ENCODE results near the gene AGT.
"Not testable (repeated sequence)": the region's sequence is repeated elsewhere in the genome, so short reads cannot be mapped to it uniquely, and the experiment has no call there.

Gene AGT

DNA sequence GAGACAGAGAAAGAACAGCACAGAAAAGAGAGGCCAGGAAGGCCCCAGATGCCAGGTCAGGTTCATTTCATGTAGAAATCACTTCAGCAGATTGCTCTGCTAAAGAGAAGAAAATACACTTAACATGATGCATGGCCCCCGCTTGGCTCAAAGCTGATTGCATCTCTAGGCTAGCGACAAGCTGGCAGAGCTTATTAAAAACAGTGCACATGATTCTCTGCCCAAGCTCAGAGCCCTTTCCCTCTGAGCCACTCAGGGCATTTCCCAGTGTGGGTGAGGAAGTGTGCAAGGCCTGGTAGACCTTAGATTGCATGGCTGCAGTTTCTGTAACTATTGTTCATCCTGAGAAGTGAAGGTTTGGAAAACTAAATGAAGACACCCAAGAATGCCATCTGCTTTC is 30.0 kb upstream of the AGT start:
- peak; percentile 12 for DNase-seq

DNA sequence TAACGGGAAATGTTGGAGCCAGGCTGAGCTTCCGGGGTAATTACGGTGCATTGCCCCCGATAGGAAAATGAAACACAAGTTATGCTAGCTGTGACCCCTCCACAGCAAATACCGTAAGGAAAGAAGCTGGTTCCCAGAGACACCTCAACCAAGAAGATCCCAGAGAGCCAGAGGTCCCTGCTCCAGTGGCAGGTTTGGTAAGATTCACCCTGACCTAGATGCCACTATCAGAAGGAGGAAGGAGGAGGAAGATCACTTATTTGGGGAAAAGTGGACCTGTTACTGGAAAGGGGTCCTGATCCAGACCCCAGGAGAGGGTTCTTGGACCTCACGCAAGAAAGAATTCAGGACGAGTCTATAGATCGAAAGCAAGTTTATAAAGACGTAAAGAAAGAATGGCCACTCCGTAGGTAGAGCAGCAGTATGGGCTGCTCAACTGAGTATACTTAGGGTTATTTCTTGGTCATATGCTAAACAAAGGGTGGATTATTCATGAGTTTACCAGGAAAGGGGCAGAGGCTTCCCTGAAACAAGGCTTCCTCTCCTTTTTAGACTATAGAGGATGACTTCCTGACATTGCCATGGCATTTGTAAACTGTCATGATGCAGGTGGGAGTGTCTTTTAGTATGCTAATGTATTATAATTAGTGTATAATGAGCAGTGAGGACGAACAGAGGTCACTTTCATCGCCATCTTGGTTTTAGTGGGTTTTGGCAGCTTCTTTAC is 25.8 kb upstream of the AGT start:
- DNase-seq: no peak

DNA sequence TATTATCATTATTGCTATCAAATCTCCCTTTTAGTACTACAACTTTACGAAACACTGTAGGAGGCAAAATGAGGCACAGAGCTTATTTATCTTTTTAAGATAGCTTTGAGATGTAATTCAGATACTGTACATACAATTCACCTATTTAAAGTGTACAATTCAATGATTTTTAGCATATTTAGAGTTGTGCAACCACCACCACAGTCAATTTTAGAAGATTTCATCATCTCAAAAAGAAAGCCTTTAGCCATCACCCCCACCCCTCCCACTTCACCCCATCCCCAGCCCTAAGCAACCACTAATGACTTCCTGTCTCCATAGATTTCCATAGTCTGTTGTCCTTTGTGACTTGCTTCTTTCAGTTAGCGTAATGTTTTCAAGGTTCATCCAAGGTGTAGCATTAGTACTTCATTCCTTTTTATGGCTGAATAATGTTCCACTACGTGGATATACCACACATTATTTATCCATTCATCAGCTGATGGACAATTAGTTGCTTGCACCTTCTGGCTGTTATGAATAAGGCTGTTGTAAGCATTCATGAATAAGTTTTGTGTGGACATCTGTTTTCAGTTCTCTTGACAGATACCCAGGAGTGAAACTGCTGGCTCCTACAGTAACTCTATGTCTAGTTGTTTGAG is 23.8 kb upstream of the AGT start:
- no peak for DNase-seq

DNA sequence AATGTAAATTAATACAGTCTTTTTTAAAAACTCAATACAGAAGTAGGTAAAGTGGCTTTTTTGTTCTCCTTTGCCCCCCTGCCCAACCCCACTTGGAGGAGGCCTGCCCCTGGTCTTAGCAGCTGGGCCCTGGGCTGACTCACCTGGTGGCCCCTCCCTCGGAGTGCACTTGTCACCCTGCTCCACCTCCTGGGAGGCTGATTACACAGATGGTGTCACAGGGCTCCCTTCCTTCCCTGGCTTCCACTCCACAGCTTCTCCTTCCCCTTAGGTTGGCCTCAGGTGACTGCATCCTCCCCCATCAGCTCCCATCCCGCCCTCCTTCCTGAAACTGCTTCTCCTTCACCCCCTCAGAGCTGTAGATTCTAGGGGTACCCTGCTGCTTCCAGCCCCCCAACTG is 21.5 kb upstream of the AGT start:
- no peak for DNase-seq

DNA sequence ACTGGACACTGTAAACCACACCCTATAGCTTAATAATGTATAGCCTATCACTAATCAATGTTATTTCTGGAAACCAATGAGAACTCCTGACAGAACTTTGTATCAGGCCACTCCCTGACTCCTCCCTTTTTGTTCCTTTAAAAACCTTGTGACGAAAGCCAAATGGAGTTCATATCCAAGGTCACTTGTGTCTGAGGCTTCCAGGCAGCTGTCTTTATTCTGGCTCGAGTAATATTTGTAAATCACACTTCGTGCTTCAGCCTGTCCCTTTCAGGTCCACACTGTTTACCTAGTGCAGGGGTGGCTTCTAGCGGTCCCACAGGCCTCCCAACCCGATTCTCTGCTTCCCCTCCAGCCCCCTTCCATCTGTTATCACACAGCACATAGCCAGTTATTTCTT is 17.1 kb upstream of the AGT start:
- DNase-seq: peak; percentile 84

DNA sequence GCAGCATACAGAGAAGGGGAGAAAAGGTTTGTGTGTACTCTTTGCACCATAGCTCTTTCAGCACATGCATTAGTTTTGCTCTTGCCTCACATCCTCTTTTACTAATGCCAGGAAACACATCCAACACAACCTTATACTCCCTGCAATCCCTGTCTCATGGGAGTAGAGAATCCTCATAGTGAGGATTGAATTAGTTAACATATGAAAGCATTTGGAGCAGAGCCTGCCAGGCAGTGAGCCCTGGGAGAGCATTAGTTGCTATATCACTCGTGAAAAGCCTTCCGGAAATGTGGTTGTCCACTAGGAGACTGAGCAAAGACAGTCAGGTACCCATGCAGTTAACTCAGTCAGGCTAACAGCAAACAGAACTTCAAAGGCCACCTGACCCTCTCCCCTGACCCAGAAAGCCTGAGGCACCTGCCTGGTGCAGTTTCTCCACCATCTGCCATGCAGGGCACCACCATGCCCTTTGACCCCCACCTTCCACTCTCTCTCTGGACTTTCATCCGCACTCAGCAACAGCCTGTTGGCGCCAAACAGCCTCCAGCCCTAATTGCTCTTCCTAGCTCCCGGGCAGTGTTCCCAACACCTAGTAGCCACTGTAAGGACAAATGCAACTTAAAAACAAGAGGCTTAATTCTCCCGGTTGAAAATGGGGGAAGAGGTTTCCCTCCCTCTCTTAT is 14.9 kb upstream of the AGT start:
- peak; percentile 83 for DNase-seq

DNA sequence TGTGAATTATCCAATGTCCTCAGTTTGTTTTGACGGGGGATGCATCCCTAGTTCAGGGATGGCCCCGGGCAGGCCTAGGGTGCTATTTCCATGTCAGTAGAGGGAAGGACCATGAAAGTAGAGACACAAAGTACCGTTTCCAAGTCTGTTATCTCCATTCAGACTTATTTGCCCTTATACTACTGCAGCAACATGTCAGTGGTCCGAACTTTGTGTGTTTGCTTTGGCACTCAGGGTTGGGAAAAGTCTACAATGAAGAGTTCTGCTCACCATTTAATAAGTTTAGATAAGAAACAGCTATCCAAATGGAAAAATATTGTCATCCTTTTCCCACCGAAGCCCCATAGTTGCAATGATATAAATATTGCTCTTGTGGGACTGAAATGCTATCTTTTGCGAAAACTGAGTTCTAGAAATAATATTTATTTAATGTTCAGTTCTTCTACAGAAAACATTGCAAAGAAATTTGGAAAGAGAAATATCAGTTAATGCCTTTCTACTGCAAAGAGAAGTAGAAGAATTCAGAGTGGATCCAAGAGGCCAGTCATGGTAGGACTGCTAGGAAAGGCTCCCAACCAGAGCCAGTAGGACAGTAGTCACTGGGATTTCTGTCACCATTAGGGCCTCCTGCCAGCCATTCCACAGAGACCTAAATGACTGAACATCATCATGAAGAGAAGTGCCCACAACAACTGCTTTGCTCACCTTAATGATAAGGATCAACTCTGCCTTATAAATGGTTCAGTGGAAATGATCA is 11.5 kb upstream of the AGT start:
- DNase-seq: no peak

DNA sequence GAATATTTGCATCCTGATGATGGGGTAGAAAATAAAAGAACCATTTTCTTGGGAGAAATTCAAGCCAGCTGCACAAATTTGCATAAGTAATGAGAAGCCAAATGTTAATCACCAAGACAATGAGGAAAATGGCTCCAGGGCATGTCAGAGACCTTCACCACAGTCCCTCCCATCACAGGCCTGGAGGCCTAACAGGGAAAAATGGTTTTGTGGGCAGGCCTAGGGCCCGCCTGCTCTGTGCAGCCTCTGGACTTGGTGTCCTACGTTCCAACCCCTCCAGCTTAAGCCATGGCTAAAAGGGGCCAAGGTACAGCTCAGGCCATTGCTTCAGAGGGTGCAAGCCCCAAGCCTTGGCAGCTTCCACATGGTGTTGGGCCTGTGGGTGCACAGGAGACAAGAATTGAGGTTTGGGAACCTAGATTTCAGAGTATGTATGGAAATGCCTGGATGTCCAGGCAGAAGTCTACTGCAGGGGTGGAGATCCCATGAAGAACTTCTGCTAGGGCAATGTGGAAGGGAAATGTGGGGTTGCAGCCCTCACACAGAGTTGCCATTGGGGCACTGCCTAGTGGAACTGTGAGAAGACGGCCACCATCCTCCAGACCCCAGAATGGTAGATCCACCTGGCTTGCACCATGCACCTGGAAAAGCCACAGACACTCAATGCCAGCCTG is 8.1 kb upstream of the AGT start:
- not testable (repeated sequence) for DNase-seq

DNA sequence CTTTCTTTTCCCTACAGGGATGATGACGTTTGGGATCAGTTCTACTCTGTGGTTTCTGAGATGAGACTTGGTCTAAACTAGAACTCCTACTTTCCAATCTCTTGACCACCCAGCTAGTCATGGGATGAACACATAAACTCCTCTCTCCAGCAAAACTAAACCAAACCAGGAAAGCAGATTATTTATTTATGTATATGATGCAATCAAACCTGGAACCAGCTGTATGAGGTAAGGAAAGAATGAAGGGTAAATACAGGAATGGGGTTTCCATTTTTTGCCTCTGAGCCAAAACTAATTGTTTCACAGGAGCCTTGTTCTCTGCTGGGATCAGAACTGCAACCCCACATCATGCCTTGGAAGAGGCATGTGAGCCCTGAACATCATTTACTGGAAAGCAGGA is 3.3 kb upstream of the AGT start:
- no peak for DNase-seq

DNA sequence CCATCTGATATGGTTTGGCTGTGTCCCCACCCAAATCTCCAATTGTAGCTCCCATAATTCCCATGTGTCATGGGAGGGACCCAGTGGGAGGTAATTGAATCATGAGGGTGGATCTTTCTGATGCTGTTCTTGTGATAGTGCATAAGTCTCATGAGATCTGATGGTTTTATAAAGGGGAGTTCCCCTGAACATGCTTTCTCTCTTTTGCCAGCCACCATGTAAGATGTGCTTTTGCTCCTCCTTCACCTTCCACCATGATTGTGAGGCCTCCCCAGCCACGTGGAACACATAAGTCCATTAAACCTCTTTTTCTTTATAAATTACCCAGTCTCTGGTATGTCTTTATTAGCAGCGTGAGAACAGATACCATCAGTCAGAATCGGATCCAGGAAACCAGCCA is 2.5 kb upstream of the AGT start:
- not testable (repeated sequence) for DNase-seq

DNA sequence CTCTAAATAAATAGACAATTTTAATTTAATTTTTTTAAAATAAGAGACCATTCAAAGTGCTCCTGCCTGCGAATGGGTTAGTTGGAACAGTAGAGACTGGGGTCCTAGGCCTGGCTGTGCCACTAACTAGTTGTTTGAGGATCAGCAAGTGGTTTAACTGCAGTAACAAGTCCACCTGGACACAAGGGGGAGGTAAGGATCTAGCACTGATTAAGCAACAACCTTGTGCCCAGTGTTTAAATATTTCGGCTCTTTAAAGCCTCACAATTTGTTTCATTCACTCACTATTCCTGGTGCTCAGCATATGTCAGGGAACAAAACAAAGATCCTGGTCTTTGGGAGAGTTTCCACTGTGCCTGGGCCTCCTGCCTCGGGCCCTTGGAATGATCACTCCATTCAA is 1.6 kb upstream of the AGT start:
- DNase-seq: no peak

DNA sequence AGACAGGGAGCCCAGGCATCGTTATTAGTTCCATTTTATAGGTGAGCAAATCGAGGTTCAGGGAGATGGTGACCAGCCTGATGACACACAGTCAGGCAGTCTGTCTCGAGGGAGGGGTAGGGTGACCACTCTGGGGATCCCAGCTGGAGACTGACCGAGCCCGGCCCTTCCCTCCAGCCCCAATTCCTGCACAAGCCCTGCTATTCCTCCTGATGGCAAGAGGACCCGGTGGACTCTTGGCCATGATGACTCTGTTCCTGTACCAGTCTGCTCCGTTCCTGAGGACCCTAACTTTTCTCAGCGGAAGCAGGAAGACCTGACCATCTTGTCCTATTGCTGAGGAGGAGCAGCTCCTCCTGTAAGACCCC is 391 bp downstream of the AGT start:
- no peak for DNase-seq

DNA sequence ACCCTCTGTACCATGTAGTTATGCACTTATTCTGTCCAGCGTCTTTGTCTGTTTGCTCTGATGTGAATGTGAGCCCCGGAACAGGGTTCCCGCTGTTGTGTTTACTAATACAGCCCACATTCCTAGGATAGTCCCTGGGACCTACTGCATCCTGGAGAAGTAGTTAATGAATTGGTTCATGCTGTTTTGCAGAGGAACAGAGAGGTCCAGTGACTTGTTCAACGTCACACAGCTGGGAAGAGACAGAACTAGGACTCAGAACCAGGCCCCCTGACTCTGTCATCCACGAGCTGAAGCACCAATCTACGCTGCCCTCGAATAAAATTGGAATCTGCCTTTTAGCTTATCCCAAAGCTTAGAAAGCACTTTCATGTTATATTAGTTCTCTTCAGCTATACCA is 784 bp downstream of the AGT start:
- no peak for DNase-seq

DNA sequence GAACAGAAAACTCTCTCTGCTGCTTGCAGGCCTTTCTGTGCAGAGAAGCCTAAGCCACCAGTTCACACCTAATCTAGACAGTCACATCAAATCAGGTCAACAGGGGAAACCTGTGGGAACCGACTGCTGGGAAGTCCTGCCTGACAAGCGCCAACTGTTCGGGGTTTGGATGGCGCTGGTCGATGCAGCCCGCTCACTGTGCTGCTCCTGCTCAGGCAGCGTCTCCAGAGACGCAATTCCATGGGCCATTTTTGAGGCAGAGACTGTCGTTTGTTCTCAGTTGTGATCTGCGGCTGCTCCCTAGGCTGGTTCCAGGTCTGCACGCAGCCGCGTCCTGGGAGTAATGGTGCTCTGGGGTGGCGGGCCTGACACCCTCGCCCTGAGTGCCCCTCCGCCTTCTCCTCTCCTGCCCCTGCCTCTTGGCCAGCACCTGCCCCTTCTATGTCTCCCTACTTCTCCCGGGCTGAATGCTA is 1.4 kb downstream of the AGT start:
- no peak for DNase-seq

DNA sequence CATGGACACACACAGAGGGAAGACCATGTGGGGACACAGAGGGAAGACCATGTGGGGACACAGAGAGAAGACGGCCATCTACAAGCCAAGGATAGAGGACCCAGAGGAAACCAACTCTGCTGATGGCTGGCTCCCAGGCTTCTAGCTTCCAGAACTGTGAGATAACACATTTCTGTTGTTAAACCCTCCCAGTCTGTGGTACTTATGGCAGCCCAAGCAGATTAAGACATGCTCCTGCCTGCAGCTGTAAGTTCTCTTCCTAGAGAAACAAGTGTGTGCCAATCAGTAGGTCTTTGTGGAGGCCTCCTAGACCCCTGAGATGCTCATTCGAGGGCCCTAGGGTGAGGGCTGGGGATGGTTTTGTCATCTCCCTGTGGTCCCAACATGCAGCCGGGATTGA is 2.7 kb downstream of the AGT start:
- no peak for DNase-seq

DNA sequence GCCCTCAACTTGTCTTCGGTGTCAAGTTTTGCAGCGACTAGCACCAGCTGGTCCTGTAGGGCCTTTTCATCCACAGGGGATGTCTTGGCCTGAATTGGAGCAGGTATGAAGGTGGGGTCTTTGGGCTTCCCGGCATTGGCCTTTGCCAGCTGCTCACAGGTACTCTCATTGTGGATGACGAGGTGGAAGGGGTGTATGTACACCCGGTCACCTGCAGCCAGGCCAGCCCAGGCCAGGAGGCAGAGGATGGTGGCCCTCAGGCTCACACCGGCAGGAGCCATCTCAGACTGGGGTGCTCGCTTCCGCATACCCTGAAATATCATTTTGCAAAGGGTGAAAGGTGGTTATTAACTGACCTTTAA is 3.4 kb downstream of the AGT start:
- DNase-seq: no peak

DNA sequence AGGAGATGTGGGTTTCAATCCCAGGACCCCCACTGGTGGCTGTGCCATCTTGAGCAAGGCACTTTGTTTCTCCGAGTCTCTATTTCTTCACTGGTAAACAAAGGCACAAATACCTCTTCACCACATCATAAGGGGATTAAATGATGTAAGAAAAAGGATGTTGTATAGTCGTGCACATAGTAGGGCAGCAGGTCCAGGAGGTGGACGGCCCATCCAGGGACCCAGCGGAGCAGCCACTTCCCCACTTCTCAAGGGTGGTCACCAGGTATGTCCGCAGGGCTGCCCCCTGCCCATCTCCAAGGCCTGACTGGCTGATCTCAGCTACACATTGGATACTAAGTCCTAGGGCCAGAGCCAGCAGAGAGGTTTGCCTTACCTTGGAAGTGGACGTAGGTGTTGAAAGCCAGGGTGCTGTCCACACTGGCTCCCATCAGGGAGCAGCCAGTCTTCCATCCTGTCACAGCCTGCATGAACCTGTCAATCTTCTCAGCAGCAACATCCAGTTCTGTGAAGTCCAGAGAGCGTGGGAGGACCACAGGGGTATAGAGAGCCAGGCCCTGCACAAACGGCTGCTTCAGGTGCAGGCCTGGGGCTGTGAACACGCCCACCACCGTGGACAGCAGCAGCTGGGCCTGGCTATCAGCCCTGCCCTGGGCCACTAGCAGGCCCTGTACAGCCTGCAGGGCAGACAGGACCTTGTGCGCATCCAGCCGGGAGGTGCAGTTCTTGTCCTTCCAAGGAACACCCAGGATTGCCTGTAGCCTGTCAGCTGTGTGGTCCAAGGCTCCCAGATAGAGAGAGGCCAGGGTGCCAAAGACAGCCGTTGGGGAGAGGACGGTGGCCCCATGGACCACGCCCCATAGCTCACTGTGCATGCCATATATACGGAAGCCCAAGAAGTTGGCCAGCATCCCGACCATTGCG is 4.0 kb downstream of the AGT start:
- DNase-seq: no peak

DNA sequence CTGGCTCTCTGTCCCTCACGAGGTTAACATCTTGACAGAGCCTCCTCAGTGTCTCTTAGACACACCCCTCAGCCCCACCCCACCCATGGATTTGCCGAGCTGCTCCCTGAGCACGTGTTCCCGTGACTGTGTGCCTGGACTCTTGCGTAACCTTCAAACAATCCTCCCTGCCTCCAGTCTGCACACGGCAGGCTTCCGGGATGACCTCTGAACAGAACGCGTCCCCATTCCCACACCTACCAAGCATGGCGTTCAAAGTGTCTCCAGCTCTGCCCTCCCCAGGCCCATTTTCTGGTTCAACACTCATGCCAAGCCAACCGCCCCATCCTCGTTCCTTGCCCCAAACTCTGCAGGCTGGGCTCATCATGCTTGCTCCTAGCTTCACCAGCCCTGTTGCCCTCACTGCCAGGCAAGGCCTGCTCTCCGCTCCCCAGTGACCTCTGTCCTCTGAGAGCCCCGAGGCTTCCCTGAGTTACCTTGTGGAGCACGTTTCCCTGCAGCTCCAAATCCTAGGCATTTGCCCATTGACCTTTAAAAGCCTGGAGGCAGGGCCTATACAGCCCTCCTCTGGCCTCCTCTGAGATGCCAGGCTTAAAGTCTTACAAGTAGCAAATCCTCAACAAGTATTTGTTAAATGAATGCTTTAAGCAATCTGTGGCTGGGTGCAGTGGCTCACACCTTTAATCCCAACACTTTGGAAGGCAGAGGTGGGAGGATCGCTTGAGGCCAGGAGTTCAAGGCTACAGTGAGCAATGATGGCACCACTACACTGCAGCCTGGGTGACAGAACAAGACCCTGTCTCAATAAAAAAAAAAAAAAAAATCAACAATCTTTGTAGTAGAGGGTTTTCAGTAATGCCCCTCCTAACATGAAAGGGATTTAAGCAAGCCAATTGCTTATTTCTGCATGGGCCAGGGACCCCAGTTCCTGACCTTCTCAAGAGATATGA is 5.0 kb downstream of the AGT start:
- no peak for DNase-seq

DNA sequence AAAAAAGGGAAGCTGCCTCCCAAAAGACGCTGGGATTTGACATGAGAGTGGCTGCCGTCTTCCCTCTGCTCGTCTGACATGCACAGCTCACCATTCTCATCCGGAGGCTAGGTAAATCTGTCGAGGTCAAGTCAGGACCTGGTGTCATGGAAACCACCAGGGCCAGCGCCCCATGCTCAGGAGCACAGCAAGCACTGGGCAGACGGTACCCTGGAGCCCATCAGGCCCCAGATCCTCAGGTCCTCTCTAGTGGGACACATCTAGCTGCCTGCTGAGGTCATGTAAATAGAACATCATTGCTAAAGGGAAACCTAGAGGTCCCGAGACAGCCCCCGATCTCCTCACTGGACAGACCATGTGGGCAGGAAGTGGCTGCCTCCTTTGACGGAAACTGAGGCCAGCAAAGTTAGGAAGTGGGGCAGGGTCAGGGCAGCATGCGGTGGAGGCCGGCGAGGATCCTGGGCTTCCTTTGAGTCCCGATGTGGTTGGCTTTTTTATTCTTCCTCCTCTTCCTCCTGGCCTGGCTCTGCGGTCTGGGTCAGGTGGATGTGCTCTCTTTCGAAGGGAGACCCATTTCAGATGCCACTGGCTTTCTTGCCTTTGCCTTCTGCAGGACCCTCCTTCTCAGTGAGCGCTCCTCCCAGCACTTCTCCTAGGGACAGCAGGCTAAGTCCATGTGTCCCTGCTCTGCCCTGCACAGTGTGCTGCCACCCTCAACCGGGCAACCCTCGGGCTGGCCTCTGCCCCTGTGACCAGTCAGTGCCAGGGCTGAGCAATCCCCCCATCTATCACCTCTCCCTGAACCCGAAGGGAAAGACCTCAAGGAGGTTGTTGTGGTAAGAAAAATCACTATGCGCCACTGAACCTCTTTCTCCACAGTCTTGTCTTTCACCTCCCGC is 5.9 kb downstream of the AGT start:
- DNase-seq: no peak
